ENCODE data around the gene DNAI1.
A peak's percentile ranks its signal among the peaks of the same experiment; 100 is the strongest.

Gene DNAI1

GRCh38 chr9:34457266-34458012 lies 1.2 kb upstream of the DNAI1 start:
- peak overlapping the region; percentile 81 for H3K4me3 ChIP-seq (ENCODE audit: low read length)
- DNase-seq (ENCODE audit: low read depth), result no peak
- no peak for TF ChIP-seq CTCF (conservative IDR thresholded peaks at IDR 0.05; ENCODE audit: low read depth, low read length)

- no peak for TF ChIP-seq CTCF (conservative IDR thresholded peaks at IDR 0.05; ENCODE audit: low read depth, low read length)
- peak overlapping the region; percentile 46 for H3K4me3 ChIP-seq (ENCODE audit: low read length)
Observed at GRCh38 chr9:34458959-34459340, 345 bp downstream of the DNAI1 start.

GRCh38 chr9:34459356-34459755 lies 751 bp downstream of the DNAI1 start:
- no peak overlapping the region for H3K4me3 ChIP-seq (ENCODE audit: low read length)
- DNase-seq (ENCODE audit: low read depth), result no peak
- TF ChIP-seq CTCF (conservative IDR thresholded peaks at IDR 0.05; ENCODE audit: low read depth, low read length), result no peak

More at GRCh38 chr9:34458959-34459340, 345 bp downstream of the DNAI1 start:
- DNase-seq (ENCODE audit: low read depth), result no peak

- no peak overlapping the region for H3K4me3 ChIP-seq (ENCODE audit: low read length)
- no peak for TF ChIP-seq CTCF (conservative IDR thresholded peaks at IDR 0.05; ENCODE audit: low read depth, low read length)
- no peak for DNase-seq (ENCODE audit: low read depth)
Observed at GRCh38 chr9:34459941-34460340, 1.3 kb downstream of the DNAI1 start.

GRCh38 chr9:34463098-34463900 lies 4.7 kb downstream of the DNAI1 start:
- DNase-seq (ENCODE audit: low read depth), result no peak
- TF ChIP-seq CTCF (conservative IDR thresholded peaks at IDR 0.05; ENCODE audit: low read depth, low read length), result no peak

GRCh38 chr9:34463901-34464232 lies 5.3 kb downstream of the DNAI1 start:
- no peak overlapping the region for H3K4me3 ChIP-seq (ENCODE audit: low read length)
- no peak for TF ChIP-seq CTCF (conservative IDR thresholded peaks at IDR 0.05; ENCODE audit: low read depth, low read length)
- DNase-seq (ENCODE audit: low read depth), result no peak

More at GRCh38 chr9:34463098-34463900, 4.7 kb downstream of the DNAI1 start:
- no peak overlapping the region for H3K4me3 ChIP-seq (ENCODE audit: low read length)

GRCh38 chr9:34464571-34464970 lies 6.0 kb downstream of the DNAI1 start:
- no peak for DNase-seq (ENCODE audit: low read depth)
- no peak overlapping the region for H3K4me3 ChIP-seq (ENCODE audit: low read length)
- TF ChIP-seq CTCF (conservative IDR thresholded peaks at IDR 0.05; ENCODE audit: low read depth, low read length), result no peak
